DOHH2 (cell line): ENCODE measurements around the gene MGAT3.

Experiments used
- H3F3A ChIP-seq: fragments of 200-600 bp; sonication (generic), shearing (Covaris generic); 2 replicates; pipeline ENCODE4 v1.6.0; 2016; ENCODE audit warnings: antibody characterized with exemption, mild to moderate bottlenecking; ENCODE audit not compliant: control insufficient read depth, insufficient read depth
- H3K27ac ChIP-seq: fragments of 200-600 bp; sonication (generic); 2 replicates; pipeline ENCODE4 v1.5.1; 2014; ENCODE audit warnings: low read depth, mild to moderate bottlenecking, low read length, moderate library complexity
- H3K27me3 ChIP-seq: fragments of 200-600 bp; sonication (generic); 2 replicates; pipeline ENCODE4 v1.6.1; 2014; ENCODE audit warnings: mild to moderate bottlenecking, low read length, mixed read lengths; ENCODE audit not compliant: control insufficient read depth
- H3K36me3 ChIP-seq: fragments of 200-600 bp; sonication (generic); 2 replicates; pipeline ENCODE4 v1.6.1; 2014; ENCODE audit warnings: mild to moderate bottlenecking, low read length, moderate library complexity, mixed read lengths; ENCODE audit not compliant: control insufficient read depth
- H3K4me1 ChIP-seq: fragments of 200-600 bp; sonication (generic); 2 replicates; pipeline ENCODE4 v1.6.1; 2014; ENCODE audit warnings: mild to moderate bottlenecking, low read length, mixed read lengths; ENCODE audit not compliant: control insufficient read depth
- H3K4me2 ChIP-seq: fragments of 200-600 bp; sonication (generic); 2 replicates; pipeline ENCODE4 v1.6.0; 2014; ENCODE audit warnings: mild to moderate bottlenecking, low read length, moderate library complexity
- H3K4me3 ChIP-seq: fragments of 200-600 bp; sonication (generic); 2 replicates; pipeline ENCODE4 v1.5.1; 2014; ENCODE audit warnings: mild to moderate bottlenecking, low read length, mixed read lengths
- H3K79me2 ChIP-seq: fragments of 200-600 bp; sonication (generic); 2 replicates; pipeline ENCODE4 v1.6.1; 2014; ENCODE audit warnings: mild to moderate bottlenecking, low read length, mixed read lengths; ENCODE audit not compliant: control insufficient read depth
- H3K9me2 ChIP-seq: fragments of 200-600 bp; sonication (generic); replicated peaks from 2 replicates; pipeline ENCODE4 v1.6.1; 2014; ENCODE audit warnings: mild to moderate bottlenecking, low read length, mixed read lengths; ENCODE audit not compliant: control insufficient read depth
- H3K9me3 ChIP-seq: fragments of 200-600 bp; sonication (generic); 2 replicates; pipeline ENCODE4 v1.6.1; 2014; ENCODE audit warnings: antibody characterized with exemption, low read length, mixed read lengths; ENCODE audit not compliant: control insufficient read depth, insufficient read depth
- H4K20me1 ChIP-seq: fragments of 200-600 bp; sonication (generic); 2 replicates; pipeline ENCODE4 v1.6.0; 2014; ENCODE audit warnings: low read depth, mild to moderate bottlenecking, antibody characterized with exemption, low read length, moderate library complexity; ENCODE audit not compliant: control insufficient read depth, insufficient read depth
- CTCF ChIP-seq: fragments of 200-600 bp; sonication (generic); IDR thresholded peaks from one replicate; pipeline ENCODE4 v1.5.1; 2014; ENCODE audit warnings: antibody characterized with exemption, mild to moderate bottlenecking, low read depth, low read length; ENCODE audit not compliant: poor library complexity, severe bottlenecking
- EZH2phosphoT487 ChIP-seq: fragments of 200-600 bp; sonication (generic); IDR thresholded peaks from 2 replicates; pipeline ENCODE4 v1.6.1; 2017; ENCODE audit warnings: borderline replicate concordance, mild to moderate bottlenecking, antibody characterized with exemption, low read length, moderate library complexity, mixed read lengths

Gene MGAT3

GRCh38 chr22:39526736-39527171 lies 69.9 kb downstream of the MGAT3 start:
- H3K9me3 ChIP-seq, result no peaks in the 10 kb centered on the region
- peak overlapping the region; percentile 99 for H3K27ac ChIP-seq
- TF ChIP-seq EZH2phosphoT487 (no peak), CTCF (no peak)
- no peaks in the 10 kb centered on the region for H3K27me3 ChIP-seq
- no peaks in the 10 kb centered on the region for H3K9me2 ChIP-seq
- peak overlapping the region; percentile 90 for H3K4me3 ChIP-seq
- peak overlapping the region; percentile 98 for H3K4me2 ChIP-seq
- peaks cover 90% of the 10 kb centered on the region for H3K36me3 ChIP-seq
- H3K4me1 ChIP-seq, result peaks cover 93% of the 10 kb centered on the region
- H3F3A ChIP-seq, result peaks cover 73% of the 10 kb centered on the region
- peaks cover 8% of the 10 kb centered on the region; the same call in 1 of the 2 replicates for H4K20me1 ChIP-seq
- H3K79me2 ChIP-seq, result peaks cover 74% of the 10 kb centered on the region

GRCh38 chr22:39527481-39527961 lies 70.7 kb downstream of the MGAT3 start:
- Histone ChIP-seq H3K9me3 (no peaks in the 10 kb centered on the region), H3K4me2 (peak overlapping the region; percentile 98), H3F3A (peaks cover 66% of the 10 kb centered on the region), H3K9me2 (no peaks in the 10 kb centered on the region), H3K4me1 (peaks cover 89% of the 10 kb centered on the region), H3K27ac (peak overlapping the region; percentile 99), H3K79me2 (peaks cover 74% of the 10 kb centered on the region), H3K27me3 (no peaks in the 10 kb centered on the region), H3K36me3 (peaks cover 89% of the 10 kb centered on the region), H3K4me3 (peak overlapping the region; percentile 90), H4K20me1 (0 out of 2 replicates have a peak, but pooled peaks cover 4% of the 10 kb centered on the region)
- TF ChIP-seq CTCF (no peak), EZH2phosphoT487 (no peak)

GRCh38 chr22:39528080-39528661 lies 71.4 kb downstream of the MGAT3 start:
- H3K36me3 ChIP-seq, result peaks cover 82% of the 10 kb centered on the region
- peaks cover 59% of the 10 kb centered on the region for H3F3A ChIP-seq
- H3K9me3 ChIP-seq, result no peaks in the 10 kb centered on the region
- H3K9me2 ChIP-seq, result no peaks in the 10 kb centered on the region
- peak overlapping the region; percentile 98 for H3K4me2 ChIP-seq
- TF ChIP-seq CTCF (no peak), EZH2phosphoT487 (no peak)
- 0 out of 2 replicates have a peak, but pooled peaks cover 4% of the 10 kb centered on the region for H4K20me1 ChIP-seq
- H3K27me3 ChIP-seq, result no peaks in the 10 kb centered on the region
- H3K4me3 ChIP-seq, result peak overlapping the region; percentile 90
- peaks cover 68% of the 10 kb centered on the region for H3K79me2 ChIP-seq
- H3K4me1 ChIP-seq, result peaks cover 82% of the 10 kb centered on the region
- H3K27ac ChIP-seq, result peak overlapping the region; percentile 99
